Dermis microvascular lymphatic vessel endothelial cell (primary cell): ENCODE data around the gene SMYD3. TPM values are rescaled to one million over a fixed set of nuclear protein-coding genes. Genes with fewer than 3 reads are reported as not detected.
A peak's percentile ranks its signal among the peaks of the same experiment; 100 is the strongest.

Source experiments
- DNase-seq, 2 donors: peaks; one replicate each; pipeline versions ENCODE4 v3.0.0 to v3.0.0-alpha.2; 2010; ENCODE audit warnings: low read depth in 2 of 2
- total RNA-seq: library from RNA; depleted of rRNA; stranded (reverse); fragments of >200 nt; gene quantifications from 2 replicates; pipeline ENCODE4 v1.2.1, GENCODE V29; 2014

The SMYD3 gene
- 17.8 and 22.6 TPM in 2 replicates for total RNA-seq

- peak; percentile 50 to 80 for DNase-seq
Measured at GRCh38 chr1:246506674-246507481, at the start of gene SMYD3. TSS of gene SMYD3 (minus strand) at chr1:246507279.

- no peak for DNase-seq
Measured at GRCh38 chr1:246554201-246554600, 47.1 kb upstream of the SMYD3 start.

GRCh38 chr1:246552110-246552509 lies 45.0 kb upstream of the SMYD3 start:
- no peak for DNase-seq

GRCh38 chr1:246550402-246550801 lies 43.3 kb upstream of the SMYD3 start:
- no peak for DNase-seq

- DNase-seq, result no peak
Measured at GRCh38 chr1:246549665-246550064, 42.6 kb upstream of the SMYD3 start.

GRCh38 chr1:246544001-246544400 lies 36.9 kb upstream of the SMYD3 start:
- DNase-seq, result no peak

- DNase-seq, result no peak
Measured at GRCh38 chr1:246540738-246541491, 33.8 kb upstream of the SMYD3 start.

GRCh38 chr1:246537887-246538286 lies 30.8 kb upstream of the SMYD3 start:
- DNase-seq, result no peak

GRCh38 chr1:246537441-246537840 lies 30.4 kb upstream of the SMYD3 start:
- DNase-seq, result no peak

- DNase-seq, result no peak
Measured at GRCh38 chr1:246534114-246534513, 27.0 kb upstream of the SMYD3 start.

- DNase-seq, result no peak
Measured at GRCh38 chr1:246533371-246533905, 26.4 kb upstream of the SMYD3 start.

GRCh38 chr1:246532519-246532918 lies 25.4 kb upstream of the SMYD3 start:
- no peak for DNase-seq

- no peak for DNase-seq
Measured at GRCh38 chr1:246530482-246530881, 23.4 kb upstream of the SMYD3 start.

GRCh38 chr1:246528933-246529731 lies 22.1 kb upstream of the SMYD3 start:
- DNase-seq, result no peak

- DNase-seq, result no peak
Measured at GRCh38 chr1:246527402-246528088, 20.5 kb upstream of the SMYD3 start.

- no peak for DNase-seq
Measured at GRCh38 chr1:246526915-246527314, 19.8 kb upstream of the SMYD3 start.

GRCh38 chr1:246526380-246526779 lies 19.3 kb upstream of the SMYD3 start:
- no peak for DNase-seq

- no peak for DNase-seq
Measured at GRCh38 chr1:246519514-246519913, 12.4 kb upstream of the SMYD3 start.

- no peak for DNase-seq
Measured at GRCh38 chr1:246518456-246519205, 11.6 kb upstream of the SMYD3 start.

- no peak for DNase-seq
Measured at GRCh38 chr1:246517391-246517790, 10.3 kb upstream of the SMYD3 start.
